Epidermal melanocyte (primary cell): ENCODE data around the gene CFAP61.
A peak's percentile ranks its signal among the peaks of the same experiment; 100 is the strongest.
"Not testable (repeated sequence)": the region's sequence is repeated elsewhere in the genome, so short reads cannot be mapped to it uniquely, and the experiment has no call there.

ENCODE experiments used
- DNase-seq: peaks from one replicate; pipeline ENCODE4 v3.0.0; 2011; ENCODE audit warnings: low spot score; ENCODE audit not compliant: insufficient read length

The CFAP61 gene

DNA sequence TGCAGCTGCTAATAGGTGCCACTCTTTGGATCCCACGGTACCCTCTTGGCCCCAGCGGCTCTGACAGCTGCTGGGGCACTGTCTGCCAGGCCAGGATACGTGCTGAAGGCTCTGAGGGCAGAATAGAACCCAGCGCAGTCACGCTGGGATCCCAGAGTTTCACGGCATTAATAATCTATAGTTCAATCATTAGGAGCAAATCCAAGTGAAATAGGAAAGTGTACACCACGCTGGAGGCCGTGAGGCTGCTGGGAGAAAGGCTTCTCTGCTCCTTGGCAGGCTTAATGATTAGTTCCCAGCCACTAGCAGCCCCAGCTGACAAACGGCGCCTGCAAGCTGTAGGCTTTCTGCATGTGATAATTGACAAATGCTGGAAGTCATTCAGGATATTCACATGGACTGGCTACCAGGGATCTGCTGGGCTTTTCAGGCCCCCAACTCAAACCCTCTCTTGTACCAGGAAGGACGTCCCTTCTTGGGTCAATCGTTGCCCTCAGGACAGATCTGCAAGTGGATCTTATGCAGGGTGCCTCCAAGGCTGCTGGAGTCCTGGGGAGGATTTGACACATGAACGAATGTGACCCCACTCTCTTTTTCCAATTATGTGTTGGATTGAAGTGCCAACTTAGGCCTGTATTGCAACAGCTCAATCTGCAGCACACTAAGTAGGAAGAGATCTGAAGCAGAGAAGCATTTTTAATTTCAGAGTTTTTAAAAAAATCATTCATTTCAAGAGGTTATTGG is 265.5 kb downstream of the CFAP61 start:
- DNase-seq: no peak

DNA sequence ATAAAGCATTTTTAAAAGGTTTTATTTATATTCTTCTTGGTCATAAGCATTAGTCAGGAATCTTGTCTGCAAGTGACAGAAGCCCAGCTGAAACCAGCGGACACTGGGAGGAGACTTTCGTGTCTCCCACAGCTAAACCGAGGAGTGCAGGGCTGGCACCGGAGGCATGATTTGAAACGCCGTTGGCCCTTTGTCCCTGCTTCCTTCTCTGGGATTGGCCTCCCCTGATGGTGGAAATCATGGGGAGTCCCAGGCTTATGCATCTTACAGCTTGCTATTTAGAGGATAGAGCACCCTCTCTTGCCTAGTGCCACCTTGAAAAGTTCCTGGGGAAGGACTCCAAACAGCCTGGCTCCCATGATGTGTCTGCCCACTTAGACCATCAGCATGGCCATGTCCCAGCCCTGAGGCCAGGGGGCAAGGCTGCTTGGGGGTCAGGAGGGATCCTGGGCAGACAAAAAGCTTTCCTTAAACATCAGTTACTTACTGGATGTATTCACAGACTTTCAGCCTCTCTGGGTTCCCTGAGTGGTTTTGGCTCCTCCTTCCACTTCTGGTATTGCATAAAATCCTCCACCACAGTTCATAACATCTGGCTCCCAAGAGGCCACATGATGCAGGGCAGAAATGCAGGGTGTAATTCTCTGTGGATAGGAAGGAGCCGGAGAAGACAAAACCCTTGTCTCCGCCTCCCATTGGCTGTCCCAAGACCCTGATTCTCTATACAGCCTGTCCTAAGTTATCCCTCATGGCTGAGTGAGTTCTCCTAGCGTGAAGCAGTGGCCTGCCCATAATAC is 266.2 kb downstream of the CFAP61 start:
- no peak for DNase-seq

DNA sequence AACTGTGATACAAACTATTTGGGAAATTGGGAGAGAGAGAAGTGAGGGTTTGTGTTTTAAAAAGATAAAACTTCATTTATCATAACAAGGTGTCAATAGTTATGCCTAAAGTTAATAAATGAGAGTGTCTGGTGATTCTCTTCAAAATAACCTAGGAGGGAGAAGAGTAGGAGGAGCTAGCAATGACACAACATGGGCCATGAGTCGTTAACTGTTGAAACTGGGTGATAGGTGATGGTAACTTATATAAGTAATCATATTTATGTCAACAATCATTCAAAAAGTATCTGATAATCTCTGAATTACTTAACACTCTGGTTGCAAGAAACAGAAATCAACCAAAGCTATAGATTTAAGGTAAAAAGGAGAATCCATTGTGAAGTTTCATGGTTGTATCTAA is 268.8 kb downstream of the CFAP61 start:
- DNase-seq: no peak

DNA sequence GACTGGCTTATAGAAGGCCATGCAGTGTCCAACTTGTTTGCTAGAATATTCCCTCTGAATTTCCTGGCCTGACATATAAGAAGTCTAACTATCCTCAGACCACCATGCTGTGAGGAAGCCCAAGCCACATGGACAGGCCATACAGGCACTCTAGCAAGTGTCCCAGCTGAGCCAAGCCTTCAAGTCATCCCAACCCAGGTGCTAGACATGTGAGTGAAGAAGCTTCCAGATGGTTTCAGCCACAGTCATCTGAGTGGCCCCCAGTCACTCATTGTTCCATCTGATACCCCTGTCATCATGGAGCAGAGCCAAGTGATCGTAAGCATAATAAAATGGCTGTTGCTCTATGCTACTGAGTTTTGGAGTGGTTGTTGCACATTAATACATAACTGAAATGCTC is 269.6 kb downstream of the CFAP61 start:
- DNase-seq: no peak

DNA sequence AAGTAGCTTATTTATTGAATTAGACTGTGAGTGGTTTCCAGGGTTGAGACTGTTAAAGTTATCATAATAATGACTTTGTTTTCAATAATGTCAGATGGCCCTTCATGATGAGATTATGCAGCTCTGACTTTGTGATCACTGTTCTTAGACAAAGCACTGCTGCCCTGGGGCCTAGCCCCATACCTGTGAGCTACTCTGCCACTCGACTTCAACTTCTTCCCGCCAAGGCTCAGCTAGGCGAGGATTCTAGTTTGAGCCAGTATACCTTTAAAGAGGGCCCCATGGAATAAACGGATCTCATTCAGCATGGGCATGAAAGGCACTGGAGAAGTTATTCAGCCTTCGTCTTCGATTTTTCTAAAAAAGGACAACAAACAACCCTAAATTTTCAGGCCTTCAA is 270.6 kb downstream of the CFAP61 start:
- DNase-seq: no peak

DNA sequence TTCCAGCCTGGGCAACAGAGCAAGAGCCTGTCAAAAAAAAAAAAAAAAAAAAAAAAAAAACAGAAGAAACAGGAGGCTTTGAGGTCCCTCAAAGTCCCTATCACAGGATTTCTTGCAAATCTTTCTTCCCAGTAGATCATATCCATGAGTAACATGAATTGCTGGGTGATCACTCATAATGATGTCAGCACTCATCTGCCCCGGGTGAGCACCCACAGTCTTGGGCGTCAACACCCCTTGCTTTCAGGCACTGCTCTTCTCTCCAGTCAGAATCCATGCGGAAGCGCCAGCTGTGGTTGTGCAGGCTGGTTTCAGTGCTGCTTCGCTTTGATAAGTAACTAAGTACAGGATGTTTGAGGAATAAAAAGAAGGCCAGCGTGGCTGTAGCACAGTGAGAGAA is 275.4 kb downstream of the CFAP61 start:
- no peak for DNase-seq

DNA sequence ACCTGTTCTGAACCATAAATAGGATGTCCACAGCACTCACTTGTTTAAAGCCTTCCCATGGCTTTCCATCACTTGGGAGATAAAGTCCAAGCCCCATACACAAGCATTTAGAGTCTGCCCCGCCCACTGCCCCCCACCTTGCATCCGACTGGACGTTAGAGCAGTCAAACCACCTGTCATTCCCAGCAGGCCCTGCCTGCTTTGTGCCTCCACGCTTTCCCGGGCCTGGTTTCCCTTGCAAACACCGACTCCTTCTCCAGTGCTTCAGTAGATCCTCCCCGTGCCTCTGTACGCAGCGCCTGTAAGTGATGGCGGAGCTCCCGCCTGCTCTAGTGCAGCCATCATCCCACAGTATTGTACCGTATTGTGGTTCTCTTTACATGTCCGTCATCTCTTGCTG is 277.2 kb downstream of the CFAP61 start:
- DNase-seq: no peak

DNA sequence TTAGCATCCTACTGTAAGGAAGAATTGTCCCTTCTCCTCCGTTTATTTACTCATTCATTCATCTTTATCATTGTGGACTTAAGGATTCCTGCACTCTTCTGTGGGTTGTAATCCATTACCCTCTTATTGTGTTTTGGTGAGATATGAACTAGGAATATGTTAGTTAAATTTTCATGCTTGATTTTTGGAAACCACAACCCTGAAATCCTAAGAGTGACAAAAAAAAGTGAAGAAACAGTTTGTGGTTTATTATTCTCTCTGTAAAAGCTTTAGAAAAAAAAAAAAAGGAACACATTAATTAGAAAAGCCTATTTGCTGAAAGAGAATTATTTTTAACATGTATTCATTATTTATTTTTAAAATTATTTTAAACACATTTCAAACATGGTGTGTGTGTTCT is 278.8 kb downstream of the CFAP61 start:
- DNase-seq: no peak

DNA sequence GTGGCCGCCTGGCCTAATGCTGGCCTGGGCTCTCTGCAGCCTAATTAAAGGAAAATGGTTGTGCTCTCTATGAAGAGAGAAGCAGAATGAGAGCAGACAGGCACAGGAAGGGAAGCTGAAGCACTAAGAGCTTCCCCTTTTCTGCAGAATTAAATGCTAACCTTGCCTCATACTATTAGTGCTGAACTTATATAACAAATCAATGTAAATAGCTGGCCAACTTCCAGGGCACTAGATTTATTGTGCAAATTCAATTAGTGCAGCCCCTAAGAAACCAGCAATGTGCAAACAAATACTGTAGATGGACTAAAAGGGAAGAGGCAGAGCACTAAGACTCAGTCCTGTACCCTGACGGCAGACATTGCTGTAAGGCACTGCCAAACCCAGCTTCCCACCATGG is 279.5 kb downstream of the CFAP61 start:
- no peak for DNase-seq

DNA sequence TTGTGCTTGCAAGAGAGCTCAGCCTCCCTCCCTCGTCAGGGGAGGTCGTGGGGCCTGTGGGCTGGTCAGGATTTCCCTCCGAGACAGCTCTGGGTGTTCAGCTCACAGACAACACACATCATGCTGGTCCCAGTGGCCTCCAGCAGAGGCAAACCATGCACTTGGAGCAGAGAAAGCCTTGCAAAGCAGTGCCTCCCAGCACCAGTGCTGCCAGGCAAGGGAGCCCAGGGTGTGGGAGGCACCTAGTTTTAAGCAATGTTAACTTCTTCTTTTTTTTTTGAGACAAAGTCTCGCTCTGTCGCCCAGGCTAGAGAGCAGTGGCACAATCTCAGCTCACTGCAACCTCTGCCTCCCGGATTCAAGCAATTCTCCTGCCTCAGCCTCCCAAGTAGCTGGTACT is 281.5 kb downstream of the CFAP61 start:
- no peak for DNase-seq

DNA sequence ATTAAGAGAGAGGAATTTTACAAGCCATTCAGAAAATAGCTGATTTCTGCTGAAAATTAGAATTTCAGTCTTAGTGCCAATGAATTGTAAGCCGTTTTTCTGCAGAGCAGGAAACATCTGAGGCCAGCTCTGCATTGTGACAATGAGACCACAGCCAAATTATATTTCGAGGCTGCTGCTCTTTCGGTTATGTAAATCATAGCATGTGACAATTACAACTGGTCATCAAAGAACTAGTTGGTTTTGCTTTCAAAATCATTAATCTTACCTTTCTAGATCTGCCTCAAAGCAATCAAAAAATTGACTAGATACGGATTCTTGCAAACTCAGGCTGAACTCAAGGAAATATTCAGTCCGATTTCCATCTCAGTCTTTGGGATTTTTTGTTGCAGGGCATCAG is 282.2 kb downstream of the CFAP61 start:
- no peak for DNase-seq

DNA sequence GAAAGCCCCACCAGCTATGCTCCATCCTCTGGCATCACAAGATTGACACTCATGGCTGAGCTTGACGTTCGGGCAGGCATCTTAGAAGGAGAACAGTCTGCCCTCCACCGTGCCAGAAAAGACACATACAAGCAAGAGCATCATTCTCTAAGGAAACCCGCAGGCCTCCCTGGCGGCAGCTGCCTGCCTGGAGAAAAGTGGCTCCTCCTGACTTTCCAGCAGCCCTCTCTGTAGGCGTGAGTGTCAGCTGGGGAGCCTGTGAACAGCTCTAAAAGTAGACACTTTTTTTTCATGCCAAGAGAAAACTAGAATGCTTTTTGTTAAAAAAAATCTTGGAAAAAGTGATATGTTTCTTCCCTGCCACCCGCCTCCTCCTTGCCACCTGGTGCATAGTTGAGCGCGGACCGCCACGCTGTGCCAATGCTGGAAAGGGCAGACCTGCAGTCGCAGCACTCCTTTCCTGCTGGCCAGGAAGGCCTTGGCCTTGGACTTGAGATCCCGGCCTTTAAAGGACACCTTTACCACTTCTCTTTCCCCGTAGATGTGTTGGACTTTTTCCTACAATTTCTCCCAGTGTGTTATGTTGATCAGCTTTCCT is 285.9 kb downstream of the CFAP61 start:
- no peak for DNase-seq

DNA sequence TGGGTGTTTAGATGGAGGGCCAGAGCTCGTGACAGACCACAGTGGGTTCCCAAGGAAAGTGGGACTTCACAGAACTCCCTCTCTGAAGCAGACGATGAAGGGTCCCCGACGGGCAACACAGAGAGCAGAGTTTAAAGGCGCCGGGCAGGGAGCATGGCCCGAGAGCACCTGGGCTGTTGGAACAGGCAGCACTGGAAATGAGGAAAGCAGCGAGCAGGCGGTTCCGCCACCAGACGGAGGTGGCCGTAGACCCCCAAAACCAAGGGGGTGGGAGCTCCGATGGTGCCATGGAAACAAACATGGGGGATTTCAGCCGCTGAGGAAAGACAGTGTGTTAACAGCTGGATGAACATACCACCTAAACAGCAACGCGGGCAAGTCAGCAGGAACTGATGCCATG is 288.1 kb downstream of the CFAP61 start:
- DNase-seq: no peak

DNA sequence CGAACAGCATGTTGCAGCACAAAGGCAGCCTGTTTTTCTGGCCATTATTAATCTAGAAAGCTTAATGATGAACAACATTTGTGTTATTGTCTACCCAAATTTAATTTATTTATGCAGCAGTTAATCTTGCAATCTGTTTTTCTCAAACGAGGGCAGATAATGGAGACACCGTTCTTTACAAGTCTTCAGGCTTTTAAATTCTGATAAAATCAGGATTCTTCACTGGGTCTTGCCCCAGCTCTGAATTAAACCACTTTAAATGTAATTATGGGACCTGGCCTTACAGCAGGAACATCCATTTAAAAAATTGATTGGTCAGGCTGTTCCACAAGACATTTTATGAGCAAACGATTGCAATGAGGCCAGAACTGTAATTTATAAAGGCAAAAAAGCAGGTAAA is 289.0 kb downstream of the CFAP61 start:
- DNase-seq: no peak

DNA sequence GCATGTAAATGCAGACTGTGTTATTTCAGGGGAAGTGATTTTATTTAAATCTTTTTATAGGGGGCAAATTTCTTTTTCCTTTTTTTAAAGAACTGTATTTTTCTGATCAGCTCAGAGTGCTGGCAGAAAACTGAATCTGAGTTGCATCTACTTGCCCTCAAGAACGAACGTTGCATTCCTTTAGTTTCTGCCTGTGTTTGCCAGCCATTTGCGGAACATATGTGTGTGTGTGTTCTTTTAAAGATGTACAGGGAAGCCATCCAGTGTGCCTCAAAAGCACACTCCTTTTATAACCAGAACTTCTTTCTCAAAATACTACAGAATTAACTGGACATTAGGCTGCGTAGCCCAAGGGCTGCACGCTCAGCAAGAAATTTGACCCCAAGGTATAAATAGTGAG is 289.7 kb downstream of the CFAP61 start:
- DNase-seq: no peak

DNA sequence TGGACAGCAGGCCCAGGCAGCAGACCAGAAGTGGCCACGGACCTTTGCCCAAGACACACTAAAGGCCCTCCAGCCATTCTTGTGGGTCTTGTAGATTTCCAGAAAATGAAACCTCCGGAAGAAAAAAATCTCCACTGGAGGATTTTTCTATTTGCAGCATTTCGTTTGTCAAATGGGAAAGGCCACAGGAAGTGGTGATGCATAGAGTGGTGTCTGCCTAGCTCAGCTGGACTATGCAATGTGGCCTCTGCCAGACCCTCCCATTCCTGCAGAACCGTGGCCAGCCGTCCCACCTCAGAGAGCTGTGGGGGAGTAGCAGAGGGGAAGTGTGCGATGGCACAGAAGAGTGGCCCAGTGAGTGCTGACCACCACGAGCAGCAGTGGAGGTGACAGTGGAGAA is 291.6 kb downstream of the CFAP61 start:
- no peak for DNase-seq

DNA sequence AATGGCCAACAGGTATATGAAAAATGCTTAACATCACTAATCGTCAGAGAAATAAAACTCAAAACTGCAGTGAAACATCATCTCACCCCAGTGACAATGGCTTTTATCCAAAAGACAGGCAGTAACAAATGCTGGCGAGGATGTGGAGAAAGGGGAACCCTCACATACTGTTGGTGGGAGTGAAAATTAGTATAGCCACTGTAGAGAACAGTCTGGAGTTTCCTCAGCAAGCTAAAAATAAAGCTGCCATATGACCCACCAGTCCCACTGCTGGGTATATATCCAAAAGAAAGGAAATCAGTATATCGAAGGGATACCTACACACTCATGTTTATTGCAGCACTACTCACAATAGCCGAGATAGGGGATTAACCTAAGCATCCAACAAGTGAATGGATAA is 292.1 kb downstream of the CFAP61 start:
- DNase-seq: no peak

DNA sequence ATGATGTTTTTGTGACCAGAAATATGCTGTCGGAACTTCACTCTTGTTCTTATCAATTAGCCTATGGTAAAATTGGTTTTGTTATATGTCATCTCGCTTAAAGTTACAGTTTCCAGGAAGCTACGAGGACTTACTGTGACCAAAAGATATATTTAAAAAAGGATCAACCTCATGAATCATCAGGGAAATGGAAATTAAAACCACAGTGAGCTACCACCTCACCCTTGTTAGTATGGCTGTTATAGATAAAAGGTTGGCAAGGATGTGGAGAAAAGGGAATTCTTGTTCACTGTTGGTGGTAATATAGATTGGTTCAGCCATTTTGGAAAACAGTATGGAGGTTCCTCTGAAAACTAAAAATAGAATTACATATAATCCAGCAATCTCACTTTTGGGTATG is 301.2 kb downstream of the CFAP61 start:
- DNase-seq: no peak

DNA sequence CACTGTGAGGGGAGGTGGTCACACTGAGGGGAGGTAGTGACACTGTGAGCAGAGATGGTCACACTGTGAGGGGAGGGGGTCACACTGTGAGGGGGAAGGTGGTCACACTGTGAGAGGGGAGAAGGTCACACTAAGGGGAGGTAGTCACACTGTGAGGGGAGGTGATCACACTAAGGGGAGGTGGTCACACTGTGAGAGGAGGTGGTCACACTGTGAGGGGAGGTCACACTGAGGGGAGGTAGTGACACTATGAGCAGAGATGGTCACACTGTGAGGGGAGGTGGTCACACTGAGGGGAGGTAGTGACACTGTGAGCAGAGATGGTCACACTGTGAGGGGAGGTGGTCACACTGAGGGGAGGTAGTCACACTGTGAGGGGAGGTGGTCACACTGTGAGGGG is 303.2 kb downstream of the CFAP61 start:
- not testable (repeated sequence) for DNase-seq

DNA sequence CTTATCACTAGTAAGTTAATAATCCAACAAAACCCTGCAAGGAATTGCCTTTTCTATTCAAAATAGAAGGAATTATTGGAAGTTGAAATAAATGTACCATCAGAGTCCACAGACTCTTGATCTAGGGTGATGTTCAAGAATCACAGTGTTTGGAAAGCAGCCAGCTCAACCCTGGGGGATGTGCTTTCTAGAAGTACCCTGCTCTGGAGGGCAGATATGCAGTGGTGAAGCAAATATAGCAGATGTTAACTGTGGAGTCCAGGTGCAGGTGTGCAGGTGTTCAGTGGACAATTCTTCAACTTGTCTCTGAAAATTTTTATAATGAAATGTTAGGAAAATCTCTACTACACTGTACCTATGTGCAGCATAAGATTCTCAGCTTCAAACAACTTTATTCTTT is 306.5 kb downstream of the CFAP61 start:
- no peak for DNase-seq

DNA sequence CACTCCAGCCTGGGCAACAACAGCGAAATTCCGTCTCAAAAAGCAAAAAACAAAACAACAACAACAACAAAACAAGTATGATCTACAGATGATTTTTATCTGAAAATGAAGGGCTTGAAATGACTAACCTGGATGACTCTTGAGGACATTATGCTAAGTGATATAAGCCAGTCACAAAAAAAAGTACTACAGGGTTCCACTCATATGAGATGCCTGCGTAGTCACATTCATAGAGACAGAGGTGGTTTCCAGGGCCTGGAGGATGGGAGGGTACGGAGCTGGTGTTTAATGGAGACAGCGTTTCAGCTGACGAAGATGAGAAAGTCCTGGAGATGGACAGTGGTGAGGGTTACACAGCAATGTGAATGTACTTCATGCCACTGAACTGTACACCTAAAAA is 307.3 kb downstream of the CFAP61 start:
- DNase-seq: no peak

DNA sequence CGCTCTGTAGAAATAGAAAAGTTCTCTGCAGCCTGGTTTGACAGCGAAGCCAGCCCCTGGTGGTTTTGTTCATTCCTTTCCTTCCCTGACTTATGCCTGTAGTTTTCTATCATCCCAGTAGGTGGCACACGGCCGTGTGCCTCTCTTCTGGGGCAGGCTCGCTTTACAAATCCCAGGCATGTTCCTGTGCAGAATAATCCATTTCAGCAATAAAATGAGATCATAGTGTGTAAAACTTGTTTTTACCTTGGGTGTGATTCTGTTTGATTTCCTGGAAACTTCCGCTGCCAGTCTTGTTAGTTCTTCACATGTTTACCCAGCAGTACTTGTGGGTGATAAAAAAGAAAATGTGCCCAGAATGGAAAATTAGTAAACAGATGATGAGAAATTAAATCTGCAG is 308.1 kb downstream of the CFAP61 start:
- peak; percentile 70 for DNase-seq
